GDM1 (cell line): Measurements from ENCODE around the gene BHLHE40.

Source experiments
- DNase-seq: peaks from one replicate; lab custom pipeline; 2025; lab: John Stamatoyannopoulos, UW

The BHLHE40 gene

DNA sequence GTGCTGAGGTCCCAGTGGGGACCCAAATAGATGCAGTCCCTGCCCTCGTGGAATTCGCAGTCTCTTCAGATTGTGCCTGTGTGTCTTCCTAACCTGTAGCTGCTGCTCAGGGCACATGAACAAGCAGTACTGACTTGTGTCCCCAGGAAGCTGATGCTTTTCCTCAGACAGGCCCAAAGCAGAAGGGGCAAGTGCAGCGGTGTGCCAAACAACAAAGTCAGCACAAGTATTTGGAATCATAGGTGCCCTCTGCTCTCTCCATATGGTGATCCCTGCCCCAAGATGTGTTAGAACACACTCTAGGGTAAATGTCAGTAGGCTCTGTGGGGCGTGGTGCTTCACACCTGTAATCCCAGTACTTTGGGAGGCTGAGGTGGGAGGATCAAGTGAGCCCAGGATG is 21.9 kb downstream of the BHLHE40 start:
- DNase-seq = no peak

DNA sequence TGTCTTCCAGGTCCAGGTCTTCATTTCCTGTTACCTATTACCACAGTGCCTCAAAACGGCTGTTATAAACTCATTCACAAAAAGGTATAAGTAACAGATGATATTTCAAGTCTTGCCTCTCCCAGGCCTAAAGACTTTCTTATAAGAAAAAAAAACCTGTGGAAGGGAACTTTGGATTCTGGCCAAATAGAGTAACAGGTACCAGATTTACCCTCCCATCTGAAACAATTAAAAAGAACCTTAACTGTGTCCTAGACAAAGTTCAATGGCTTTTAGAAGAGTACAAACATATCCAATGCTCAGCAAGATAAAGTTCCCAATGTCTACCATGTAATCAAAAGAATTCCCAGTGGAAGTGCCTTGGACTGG is 22.6 kb downstream of the BHLHE40 start:
- DNase-seq = no peak

DNA sequence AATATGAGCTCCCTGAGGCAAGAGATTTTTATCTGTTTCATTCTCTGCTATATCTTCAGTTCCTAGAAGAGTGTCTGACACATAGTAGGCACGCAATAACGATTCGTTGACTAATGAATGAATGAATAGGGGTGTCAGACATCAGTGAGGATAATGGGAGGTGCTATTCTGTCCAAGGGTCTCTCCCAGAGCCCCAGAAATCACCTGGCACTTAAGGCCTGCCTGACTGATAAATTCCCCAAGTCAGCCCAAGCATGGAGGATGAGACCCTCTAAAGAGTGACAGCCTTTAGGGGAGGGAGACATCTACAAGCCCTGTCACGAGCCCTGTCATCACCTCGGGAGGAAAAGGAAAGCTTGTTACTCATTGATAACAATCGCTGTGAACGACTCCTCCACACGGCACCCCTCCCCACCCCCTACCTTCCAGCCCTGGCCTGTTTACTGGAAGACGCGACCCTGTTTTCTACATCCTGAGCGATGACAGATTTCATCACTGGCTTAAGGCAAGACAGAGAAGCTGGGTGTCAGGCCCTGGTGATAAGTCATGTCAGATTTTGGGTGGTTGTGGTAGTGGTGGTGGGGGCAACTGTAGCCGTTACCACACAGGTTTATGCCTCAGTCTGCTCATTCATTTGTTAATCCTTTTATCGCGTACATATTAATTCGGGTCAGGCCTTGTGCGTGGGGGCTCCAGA is 23.1 kb downstream of the BHLHE40 start:
- peak; percentile 67 for DNase-seq

DNA sequence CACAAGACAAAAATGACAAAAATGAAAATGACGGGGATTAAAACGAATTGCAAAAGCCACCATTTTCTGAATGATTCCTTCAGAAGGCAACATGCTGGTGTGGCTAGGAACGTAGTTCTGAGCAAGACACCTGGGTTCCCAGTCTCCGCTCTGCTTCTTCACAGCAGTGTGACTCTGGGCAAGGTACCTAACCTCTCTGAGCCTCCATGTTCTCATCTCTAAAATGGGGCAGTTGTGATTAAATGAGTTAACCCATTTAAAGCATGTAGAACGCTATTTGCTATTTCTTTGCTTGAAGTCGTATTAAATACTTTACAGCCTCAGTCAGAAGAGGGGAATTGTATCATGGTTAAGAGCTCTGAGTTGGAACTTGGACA is 23.6 kb downstream of the BHLHE40 start:
- DNase-seq = no peak

DNA sequence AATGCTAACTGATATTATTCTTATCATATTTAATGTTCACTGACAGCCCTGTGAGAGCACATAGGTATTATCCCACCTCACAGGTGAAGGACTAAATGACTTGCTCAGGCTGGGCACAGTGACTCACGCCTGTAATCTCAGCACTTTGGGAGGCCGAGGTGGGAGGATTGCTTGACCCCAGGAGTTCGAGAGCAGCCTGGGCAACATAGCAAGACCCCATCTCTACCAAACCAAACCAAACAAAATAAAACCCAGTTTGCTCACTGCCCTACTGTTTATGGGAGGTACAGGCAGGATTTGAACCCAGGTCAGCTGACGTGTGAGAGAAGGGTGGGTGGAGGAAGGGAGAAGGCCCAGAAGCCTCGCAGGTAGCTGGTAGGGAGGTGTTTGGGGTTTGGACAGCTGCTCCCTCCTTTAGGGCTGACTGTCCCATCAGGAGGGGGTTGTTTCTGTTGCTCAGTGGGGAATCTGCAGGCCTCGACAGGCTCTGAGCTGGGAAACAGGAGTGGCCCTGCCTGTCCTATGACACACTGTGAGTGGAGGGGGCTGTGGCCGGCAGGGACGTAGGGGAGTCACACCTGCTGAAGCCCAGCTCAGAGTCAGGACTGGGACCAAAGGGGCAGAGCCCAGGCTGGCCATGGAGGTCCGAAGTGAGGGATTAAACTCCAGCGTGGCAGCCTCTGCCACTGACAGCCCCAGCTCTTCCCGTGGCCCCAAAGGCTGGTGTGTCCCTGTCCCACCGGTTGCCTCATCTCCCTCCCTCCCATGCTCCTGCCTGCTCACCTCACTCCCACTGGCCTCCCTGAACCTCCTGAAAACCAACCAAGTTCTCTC is 25.3 kb downstream of the BHLHE40 start:
- DNase-seq = no peak

DNA sequence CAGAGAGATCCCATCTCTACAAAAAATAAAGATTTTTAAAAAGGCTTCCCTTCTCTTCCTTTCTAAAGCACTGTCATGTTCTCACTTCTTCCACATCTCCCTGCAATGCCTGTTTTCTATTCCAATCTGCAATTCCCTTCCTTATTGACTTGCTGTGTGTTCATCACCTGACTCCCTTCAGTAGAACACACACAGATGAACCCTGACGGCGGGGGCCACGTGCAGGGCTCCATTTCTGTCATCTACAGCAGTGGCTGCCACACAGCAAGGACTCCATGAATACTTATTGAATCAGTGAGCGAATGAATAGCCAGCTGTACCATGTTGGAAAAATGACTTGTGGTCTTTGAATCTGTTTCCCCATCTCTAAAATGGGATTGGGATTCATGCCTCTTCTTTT is 26.1 kb downstream of the BHLHE40 start:
- no peak for DNase-seq

DNA sequence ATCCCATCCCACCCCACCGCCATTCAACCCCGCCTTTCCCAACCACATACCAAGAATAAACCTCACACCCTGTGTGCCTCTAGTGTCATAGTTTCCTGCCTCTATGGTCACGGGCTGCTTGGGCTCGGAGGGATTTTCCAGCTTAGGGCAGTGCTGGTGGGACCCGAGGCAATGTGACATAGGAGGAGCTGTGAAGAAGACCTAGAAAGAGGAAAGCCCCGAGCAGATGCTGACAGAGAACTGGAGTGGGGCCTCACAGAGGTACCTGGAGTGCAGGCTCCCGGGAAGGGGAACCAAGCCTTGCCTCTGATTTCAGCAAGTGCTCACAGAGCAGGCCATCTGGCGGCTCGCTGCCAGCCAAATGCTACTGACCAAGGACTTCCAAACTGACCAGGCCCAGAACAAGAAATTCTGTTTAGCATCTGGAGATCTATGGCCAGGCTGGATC is 27.5 kb downstream of the BHLHE40 start:
- peak; percentile 51 for DNase-seq

DNA sequence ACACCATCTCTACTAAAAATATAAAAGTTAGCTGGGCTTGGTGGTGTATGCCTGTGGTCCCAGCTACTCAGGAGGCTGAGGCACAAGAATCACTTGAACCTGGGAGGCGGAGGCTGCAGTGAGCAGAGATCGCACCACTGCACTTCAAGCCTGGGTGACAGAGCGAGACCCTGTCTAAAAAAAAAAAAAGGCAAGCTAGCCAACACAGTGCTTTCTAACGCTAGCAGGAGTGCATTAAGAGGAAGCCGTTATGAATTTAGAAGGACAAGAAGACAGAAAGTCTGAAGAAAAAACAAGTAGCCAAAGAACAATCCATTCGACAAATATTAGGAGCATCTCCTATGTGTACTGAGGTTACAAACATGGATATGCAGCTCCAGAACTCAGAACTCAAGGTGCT is 28.6 kb downstream of the BHLHE40 start:
- DNase-seq = no peak

DNA sequence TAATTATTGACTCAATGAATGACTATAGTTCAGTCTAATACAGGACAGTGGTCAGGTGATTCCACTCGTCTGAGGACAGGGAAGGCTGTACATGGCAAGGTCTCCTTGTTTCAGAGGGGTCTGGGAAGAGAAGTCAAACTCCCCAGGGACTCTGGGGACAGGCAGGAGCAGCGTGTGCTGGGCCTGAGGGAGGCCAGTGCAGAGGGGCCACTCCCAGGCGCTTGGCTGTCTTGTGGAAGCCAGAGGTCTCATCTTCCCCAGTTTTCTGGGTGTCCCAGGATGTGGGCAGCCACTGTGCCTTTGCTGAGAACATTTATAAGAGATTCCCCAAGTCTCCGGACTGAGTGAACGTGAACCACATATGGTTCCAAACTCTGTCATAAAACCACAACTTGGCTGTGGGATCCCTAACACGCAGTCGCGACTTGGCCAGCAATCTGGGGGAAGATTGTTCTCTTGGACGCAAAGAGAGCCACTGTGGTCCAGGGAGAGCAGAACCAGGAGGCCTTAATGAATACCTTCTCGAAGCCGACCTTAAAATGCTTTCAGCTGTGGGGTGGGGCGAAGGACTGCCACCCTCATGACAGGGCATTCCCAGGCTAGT is 30.4 kb downstream of the BHLHE40 start:
- DNase-seq = no peak

DNA sequence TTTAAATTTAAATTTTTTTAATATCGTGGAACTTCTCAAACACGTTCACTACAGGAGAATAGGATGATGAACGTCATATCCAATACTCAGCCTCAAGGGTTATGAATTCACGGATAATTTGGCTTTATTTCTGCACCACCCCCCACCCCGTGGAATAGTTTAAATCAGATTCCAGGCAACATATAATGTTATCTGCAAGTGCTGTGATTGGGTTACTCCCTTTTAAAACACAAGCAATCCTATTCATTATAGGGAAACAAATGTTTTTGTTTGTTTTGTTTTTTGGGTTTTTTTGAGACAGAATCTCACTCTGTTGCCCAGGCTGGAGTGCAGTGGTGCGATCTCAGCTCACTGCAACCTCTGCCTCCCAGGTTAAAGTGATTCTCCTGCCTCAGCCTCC is 30.9 kb downstream of the BHLHE40 start:
- DNase-seq = no peak

DNA sequence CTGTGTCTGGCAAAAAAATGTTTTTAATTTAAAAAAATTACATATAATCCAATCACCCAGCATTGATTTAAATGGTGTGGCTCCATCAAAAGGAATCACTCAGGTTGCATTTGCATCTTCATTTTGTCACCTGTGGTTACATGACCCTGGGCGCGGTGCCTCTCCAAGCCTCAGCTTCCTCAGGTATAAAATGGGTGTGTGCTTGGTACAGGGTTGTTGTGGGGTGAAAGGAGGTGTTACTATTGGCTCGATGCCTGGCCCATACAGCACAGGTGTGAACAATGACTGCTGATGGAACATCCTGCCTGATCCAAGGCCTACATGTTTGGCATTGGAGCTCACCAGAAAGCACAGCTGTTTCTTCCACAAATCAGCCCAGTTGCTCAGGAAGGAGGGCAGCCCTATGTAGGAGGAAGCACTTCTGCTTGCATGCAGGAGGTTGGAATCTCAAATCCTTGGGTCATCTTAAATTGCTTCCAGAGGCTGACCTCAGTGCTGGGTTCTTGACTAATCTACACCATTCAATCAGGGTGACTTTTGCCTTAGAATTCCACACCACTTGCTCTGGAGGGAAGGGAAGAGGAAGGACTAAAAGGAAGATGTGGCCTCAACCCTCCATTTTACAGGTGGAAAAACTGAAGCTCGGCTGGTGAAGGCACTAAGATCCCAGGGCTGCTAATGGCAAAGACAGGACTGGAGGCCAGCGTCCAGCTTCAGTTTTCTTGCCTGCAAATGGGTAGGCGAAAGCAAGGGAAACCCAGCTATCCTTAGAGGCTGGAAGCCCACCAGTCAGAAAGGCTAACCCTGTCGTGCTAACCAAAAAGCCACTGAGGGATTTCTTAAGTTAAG is 31.7 kb downstream of the BHLHE40 start:
- no peak for DNase-seq

DNA sequence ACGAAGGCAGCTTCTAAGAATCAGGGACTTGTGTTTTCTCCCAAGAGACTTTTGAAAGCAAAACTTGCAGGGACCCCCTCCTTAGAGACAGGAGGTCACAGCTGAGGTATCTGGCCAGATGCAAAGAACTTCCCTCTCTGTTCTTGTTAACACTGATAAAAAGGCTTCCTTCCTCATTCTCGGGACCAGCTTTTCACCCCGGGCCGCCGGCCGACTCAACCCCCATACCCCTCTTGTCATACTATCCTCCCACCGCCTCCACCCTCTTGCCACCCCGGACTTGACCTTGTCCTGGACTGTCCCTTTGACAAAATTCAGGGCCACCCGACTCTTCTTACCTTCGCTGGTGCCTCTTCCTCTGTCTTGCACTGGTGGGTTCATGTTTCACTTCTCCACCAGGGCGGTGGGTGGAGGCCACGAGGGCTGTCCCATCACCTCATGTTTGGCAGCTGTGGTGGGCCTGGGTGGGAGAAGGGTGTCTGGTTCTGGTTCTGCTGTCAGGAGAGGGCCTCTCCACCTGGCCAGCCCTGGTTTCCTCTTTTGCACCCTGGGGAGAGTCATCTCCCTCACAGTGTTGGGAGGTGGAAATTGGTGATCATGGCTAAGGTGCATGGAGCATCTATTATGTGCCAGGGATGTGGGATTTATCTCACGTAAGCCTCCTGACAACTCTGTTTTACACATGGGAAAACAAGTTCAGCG is 32.5 kb downstream of the BHLHE40 start:
- peak; percentile 66 for DNase-seq

DNA sequence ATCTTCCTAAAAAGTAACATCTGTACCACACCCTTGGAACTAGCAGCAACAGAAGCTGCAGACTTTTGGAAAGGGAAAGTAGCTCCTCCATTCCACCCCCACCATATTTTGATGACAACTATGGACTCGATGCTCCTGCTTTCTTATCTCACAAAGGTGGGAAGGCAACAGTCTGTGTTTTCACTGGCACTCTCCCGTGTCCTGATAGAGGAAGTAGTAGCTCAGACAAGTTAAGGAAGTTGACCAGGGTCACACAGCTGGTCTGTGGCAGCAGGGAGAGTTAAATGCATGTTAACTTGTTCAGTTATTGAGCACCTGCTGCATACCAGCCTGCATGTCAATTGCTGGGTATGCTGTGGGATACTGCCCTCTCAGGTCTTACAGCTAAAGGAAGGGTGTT is 33.1 kb downstream of the BHLHE40 start:
- no peak for DNase-seq

DNA sequence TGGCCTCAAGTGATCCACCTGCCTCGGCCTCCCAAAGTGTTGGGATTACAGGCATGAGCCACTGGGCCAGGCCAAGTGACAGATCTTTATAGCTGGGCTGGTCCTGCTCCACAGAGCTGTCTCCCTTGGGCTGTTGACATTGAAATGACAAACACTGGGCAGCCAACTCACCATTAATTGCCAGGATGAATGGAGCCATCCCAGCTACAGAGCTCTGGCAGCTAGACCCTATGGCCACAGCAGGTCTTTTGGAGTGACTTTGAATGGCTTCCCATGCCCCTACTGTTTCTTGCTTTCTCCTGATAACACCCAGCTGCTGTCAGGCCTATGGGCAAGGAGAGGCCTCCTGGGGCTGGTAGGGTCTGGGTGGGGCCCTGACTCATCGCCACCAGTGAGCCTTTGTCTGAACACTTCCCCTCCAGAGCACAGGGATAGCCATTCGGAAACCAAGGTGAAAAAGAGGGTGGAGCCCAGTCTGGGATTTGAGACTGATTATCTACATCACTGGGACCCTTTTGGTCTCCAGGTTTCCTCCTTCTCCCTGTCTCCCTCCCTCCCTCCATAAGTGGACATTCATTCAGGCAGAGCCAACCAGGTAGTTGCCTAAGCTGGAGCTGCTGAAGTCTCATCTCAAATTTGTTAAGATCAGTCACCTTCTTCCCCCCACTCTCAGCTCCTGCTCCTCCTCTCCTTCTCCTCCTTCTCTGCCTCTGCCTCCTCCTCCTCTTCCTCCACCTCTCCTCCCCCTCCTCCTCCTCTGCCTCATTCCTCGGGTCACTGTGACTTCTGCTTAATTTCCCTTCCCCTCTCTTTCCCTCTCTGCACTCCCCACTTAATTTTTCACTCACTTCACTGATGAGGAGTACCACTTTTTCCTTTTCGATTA is 34.0 kb downstream of the BHLHE40 start:
- DNase-seq = no peak

DNA sequence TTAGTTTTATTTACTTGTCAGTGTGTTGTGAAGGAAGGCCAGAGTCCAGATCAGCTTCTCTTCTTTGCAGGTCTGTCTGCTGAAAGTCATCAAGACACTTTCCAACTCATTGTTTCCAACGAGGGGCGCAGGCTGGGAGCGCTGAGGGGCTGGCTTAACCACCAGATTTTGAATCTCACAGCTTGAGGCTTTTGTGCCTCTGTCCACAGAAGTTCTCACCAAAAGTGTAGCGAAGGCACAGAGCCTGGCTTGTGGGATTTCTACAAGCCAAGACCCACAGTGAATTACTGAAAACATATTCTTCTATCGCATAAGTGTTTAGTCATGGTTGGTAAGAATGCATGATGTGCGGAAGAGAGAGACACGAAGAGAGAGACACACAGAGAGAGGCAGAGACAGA is 35.2 kb downstream of the BHLHE40 start:
- DNase-seq = no peak

DNA sequence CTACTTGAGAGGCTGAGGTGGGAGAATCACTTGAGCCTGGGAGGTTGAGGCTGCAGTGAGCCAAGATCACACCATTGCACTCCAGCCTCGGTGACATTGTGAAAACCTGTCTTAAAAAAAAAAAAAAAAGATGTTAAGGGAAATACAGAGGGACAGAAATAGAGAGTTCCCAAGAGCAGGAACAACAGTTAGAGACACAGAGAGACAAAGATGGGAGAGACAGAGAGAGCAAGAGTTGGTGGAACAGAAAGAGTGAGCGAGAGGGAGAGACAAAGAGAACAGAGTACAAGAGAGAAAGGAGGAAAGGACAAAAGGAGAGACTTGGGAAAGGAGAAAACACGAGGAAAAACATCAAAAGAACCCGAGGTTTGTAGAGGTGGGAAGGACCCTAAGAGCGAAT is 35.8 kb downstream of the BHLHE40 start:
- no peak for DNase-seq

DNA sequence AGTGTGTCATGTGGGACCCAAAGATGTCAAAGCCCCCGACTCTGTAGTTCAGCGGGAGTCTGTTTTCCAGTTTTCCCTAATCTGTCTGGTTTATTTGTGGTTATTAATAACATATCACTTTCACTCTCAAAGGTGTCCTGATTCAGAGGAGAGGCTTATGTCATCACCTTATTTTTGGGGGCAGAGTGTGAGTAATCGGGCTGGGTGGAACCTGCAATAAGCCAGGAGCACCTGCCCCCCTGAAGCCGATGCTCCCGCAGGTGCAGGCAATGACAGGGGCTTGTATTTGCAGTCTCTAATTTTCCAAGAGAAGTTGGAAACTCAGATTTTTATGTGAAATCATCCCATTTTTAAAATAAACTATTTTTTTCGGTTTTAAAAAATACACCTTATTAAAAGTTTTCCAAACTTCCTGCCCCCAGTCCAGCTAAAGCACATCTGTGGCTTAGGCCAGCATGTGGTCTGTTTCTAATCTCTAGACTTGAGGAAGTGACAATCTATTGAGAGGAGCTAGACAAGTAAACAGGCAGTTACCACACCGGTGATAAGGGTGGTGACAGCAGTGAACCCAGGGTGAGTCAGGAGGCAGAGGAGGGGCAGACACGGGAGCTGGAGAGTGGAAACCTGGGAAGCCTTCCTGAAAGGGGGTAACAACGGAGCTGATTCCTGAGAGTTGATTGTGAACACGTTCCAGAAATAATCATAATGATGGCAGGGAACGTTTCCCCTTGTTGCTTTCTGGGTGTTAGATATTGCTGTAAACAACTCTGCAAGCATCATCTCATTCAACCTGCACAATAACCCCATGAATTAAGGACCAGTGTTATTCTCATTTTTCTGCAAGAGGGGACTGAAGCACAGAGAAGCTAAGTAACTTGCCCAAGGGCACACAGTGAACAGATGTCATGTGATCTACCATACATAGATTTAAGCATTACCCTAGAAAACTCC is 37.2 kb downstream of the BHLHE40 start:
- DNase-seq = no peak

DNA sequence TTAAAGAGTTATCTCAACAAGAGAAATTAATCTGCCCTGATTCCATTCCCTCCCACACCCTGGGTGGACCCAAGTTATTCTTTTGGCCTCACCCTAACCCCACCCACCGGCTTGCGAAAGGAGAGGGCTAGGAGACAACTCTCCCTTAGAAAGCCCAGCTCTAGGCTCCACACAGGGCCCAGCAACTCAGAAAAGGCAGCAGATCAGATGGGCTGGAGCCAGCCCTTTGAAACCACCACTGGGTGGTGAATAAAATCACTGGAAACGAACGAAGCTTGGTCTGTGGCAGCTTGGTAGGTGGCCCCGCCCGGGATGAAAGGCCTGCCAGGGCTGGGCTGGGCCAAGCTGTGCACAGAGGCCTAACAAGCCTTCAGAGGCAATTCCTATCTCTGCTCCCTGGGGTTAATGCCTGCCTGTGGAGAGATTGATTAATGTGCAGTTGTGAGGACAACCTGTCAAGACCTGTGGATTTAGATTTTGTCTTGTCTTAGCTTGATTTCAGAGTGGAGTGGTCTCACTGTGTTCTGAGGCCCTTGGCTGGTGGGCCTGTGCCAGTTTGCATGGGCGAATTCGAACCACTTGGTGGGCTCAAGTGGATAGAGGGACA is 38.8 kb downstream of the BHLHE40 start:
- DNase-seq = no peak
